Measurements from ENCODE around the gene CSGALNACT2.
A peak's percentile ranks its signal among the peaks of the same experiment; 100 is the strongest.

CSGALNACT2 gene

DNA sequence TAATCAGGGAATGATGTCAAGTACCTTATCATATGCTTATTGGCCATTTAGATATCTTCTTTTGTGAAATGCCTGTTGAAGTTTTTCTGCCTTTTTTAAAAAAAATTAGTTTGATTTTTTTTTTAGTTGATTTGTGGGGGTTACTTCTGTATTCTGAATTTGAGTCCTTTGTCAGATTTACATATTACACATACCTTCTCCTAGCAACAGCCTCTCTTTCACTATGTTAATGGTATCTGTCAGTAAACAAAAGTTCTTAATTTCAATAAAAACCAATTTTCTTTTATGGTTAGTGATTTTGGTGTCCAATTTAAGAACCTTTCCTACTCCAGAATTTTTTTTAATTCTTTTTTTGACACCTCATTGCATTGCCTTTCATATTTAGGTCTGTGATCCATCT, 52.0 kb downstream of the CSGALNACT2 start:
- no peak for DNase-seq

DNA sequence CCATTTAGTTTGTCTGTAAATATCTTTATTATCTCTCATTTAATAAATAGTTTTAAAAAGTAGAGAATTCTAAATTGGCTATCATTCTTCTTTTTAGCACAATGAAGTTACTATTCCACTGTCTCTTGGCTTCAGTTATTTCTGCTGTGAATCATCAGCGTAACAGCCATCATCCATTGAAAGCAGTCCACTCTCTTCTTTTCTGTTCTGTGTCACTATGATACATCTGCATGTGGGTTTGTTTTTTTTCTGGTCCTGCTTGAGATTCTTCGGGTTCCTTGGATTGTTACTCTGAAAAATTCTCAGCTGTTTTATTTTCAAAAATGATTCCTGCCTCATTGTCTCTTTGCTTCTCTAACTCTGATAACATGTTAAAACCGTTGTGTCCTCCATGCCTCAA, 52.5 kb downstream of the CSGALNACT2 start:
- peak; percentile 27 for DNase-seq

DNA sequence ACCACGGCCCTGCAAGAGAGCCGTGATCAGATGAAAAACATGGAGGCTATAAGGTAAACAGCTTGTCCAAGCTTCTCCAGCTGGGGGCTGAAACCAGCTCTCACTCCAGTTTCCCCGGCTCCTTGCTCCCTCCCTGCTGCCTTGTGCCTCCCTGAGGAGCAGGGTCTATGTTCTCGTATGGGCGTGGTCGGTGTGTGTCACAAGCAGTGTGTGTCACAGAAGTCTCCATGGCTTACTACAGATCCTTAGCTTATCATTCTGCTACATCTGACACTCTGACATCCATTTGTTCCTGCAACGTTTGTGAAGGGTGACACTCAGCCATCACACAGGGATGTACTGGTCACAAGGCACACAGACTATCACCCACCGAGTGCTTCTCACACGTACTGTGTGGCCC, 54.6 kb downstream of the CSGALNACT2 start:
- DNase-seq, result no peak

DNA sequence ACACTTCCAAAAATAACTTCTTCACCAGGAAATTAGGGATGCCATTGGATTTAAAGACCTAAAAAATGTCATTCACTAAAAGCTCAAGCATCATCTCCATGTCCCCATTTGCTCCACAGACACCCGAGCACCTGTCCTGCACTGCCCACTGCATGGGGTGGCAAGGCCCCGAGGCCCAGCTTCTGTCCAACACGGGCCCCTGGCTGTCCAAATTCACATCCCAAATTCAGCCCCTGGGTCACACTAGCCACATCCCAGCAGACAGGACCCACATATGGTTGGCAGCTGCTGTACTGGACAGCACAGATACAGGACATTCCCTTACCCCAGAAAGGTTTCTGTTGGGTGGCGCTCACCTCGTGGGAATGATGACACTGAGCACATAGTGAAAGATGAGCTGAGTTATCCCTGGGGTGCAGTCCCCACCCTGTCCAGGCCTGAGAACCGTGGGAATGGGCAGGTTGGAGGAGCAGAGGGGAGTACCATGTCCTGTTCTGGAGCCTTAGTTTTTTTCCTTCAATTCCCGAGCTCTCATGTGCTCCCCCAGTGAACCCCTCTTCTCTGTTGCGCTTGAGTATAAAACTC, 55.3 kb downstream of the CSGALNACT2 start:
- no peak for DNase-seq

DNA sequence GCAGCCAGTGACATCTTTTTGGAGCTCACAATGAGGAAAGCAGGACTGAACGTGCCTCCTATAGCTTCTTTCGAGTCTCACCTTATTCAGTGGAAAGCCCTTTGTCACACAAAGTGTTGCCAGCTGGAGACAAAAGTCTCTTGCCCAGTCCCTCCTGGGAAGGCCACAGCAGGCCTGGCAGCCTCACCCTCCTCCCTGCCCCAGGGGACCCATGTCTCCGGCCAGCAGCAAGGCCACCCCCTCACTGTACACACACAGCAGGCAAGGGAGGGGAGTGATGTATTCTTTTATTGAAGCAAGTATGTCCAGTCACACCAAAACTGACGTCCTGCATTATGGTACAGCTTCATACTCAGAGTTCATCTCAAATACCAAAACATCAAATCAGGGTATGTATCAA, 56.0 kb downstream of the CSGALNACT2 start:
- no peak for DNase-seq

DNA sequence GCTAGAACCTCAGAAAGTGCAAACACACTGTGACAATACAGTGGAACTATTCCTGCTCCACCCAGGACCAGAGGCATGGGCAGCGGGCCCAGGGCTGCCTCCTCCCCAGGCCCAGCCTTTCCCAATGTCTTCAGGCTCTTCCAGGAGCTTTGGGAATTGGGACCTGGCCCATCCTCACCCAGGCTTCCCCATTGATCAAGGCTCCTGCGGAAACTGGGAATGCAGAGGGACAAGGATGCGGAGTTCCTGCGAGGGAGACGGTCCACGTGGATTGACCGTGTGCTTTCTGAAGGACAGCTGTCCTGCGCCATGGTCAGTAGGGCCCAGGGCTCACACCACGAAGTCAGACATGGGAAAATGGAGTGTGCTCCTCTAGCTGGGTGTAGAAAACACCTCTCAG, 56.6 kb downstream of the CSGALNACT2 start:
- no peak for DNase-seq

DNA sequence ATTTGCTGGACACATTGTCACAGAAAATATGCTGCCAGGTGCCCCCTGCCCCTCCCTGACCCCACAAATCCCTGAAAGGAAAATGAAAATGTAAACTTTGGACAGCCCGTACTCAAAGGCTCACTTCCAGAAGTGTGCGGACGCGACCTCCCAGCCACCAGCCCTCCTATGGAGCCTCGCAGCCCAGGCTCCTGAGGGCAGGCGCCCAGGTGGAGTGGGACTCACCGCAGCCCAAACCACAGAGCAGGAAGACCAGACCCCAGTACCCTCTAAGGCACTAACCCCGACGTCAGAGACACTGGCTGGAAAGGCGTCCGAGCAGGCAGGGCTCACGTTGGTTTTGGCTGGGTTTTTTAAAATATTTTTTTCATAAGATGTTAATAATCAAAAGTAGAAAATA, 57.3 kb downstream of the CSGALNACT2 start:
- DNase-seq, result no peak

DNA sequence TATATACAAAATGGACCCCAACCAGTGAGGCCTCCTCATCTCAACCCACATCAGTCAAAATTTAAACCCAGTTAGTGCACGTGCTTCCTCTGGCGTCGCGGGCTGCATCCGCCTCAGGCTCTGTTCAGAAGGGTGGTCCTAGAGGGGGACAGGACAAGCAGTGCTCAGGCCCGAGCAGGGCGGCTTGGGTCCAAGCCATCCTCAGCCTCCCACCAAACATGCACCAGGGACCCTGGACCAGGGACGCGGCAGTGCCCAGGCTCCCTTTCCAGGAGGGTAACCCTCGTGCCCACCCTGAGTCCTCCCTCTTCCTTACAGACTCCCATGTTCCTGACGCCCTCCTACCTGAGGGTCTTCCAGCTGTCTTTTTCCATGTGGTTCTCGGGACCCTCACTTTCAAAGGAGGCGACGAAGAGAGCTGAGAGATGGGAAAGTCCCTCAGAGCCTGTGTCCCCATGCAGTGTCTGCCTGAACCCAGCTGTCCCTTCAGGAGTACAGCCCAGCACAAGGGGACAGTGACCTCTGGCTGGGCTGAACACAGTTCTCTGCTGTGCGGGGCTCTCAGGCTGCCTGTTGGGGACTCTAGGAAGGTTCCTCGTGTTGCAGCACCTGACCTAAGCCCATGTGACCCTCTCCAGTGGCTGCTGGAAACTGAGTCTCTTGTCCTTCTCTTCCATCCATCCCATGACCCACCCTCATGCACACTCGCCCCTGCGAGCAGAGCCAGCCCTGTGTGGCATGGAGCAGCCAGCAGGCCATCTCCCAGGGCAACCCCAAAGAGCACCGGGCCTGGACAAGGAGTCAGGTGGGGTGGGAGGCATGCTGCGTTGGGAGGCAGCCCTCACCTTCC, 58.1 kb downstream of the CSGALNACT2 start:
- no peak for DNase-seq

DNA sequence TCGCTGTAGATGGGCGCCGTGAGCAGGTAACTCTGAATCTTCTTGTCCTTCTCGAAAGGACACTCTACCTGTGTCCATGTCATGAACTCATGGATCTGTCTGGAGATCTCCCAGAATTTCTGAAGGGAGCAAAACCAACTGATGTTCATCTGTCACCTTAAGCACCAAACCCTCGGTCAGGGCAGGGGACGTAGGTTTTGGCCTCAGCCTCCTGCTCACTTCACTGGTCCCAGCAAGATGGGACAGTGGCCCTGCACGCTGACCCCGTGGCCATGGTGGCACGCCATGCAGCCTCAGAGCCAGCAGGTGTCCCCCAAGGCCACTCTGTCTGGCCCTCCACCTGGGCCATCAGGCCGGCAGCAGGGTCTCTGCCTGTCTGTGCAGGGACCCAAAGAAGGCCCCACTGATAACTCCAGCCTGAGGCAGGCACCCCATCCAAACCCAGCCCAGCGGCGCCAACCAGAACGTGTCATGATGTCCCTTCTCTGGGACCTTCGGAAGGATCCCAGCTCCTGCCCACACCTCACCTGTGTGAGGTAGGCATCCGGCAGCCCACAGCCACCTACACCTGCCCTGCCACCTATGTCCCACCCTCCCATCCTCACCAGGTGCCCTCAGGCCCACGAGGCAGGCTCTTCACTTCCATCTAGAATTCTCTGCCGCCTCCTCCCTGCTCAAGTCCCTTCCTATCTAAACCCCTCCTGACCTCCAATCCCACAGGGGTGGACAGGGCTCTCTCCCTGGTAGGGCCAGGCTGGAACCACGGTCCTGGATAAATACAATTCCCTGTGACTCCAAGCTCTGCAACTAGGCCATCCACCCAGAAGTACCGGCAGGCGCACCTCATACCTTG, 59.0 kb downstream of the CSGALNACT2 start:
- DNase-seq, result no peak

DNA sequence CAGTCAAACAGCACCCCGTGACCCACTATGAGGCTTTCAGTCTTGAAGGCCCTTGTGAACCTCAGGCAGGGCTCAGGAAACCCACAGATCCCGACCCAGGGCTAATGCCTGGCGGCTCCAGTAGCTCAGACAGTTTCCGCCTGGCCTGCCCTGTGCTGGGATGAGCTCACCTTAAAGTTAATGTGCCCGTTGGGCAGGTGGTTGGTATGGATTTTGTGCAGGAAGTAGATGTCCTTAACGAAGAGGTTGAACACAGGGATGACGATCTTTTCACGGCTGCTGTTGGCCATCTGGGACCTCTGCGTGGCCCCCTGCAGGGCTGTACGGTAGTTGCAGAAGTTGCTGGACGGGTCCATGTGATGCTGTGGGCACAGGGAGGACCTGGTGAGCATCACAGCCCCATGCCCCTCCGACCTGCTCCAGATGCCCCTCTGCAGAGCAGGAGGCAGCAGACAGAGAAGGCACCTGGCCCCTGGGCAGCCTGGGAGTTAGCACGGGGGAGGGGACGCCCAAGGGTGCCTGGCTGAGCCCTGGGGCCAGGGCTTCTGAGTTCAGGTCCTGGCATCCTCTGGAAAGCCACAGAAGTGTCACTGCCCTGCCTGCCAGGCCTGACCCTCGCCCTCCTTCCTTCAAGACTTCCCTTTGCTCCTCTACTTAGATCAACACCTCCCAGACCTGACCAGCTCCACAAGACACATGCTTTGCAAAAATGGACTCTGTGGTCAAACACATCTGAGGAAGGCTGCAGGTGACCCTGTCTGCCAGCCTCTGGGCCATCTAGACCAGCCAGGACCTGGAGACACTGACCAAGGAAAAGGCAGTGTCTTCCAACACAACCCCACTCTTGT, 59.8 kb downstream of the CSGALNACT2 start:
- DNase-seq, result no peak

DNA sequence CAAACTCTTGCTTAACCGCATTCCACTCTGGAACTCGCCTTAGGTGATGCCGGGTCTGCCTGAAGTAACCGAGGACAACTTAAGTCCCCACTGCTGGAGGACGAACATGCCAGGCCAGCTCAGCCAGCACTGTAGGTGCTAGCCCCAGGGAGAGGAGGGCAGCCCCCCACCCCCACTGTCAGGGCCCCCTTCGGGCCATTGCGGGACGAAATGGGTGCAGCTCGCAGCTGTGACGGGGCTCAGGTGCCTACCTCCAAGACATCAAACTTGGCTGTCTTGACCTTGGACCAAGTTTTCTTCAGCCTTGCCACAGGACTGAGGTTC, 60.4 kb downstream of the CSGALNACT2 start:
- no peak for DNase-seq

DNA sequence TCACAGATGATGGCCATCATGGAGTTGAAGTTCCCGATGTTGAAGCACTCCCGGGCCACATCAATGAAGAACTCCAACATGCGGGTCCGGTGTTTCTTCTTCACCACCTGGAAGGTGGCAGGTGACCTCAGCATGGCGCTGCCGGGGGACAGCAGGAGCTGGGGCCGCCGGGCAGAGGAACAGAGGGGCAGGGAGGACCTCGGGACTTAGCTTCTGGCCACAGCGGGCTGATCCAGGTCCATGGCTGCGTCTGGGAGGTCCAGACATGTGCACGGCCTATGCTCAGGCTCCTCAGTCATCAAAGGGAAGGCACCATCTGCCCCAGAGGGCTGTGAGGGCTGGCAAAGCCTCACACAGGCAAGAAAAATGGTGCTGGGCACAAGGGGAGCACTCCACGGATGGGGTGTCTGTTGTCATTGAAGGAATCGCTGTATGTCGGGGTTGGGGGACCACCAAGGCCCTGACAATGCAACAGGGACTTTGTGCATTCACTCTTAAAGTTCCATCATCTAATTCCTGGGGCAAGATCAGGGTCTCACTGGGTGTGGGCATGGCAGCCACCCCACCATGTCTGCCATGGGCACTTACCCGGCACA, 60.9 kb downstream of the CSGALNACT2 start:
- no peak for DNase-seq

DNA sequence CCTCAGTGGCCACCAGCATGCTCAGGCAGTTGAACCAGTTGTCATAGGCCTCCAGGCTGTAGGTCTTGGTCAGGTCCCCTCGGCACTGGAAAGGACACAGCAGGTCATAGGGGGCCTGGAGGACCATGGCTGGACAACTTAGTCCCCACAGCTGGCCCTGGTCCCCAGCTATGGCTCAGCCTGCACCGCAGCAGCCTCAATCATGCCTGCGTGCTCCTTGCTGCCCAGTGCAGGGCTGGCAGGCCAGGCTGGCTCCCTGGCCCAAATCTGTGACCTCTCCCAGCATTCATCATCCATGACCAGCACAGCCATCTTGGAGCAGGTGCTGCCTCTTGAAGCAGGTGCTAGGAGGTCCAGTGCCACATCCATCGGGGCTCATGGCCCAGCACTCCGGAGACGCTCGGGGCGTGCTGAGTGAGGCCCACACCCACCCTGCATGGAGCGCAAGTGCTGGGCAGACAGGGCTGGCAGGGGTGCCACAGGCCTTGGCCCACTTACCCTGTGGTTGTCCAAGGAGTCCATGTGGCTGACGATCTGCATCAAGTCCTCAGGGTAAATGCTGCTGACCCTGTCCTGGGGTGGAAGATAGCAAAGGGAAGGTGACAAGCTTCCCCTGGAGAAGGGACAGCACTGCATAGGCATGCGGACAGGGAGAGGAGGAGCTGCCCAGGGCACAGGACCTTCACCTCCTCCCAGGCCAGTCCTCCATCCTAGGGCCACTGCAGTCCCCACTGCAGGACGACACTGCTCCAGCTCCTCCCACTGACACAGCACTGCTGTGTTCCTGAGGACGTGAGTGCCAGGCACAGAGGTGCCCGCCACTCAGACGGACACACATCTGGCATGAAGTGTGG, 61.7 kb downstream of the CSGALNACT2 start:
- DNase-seq, result no peak

DNA sequence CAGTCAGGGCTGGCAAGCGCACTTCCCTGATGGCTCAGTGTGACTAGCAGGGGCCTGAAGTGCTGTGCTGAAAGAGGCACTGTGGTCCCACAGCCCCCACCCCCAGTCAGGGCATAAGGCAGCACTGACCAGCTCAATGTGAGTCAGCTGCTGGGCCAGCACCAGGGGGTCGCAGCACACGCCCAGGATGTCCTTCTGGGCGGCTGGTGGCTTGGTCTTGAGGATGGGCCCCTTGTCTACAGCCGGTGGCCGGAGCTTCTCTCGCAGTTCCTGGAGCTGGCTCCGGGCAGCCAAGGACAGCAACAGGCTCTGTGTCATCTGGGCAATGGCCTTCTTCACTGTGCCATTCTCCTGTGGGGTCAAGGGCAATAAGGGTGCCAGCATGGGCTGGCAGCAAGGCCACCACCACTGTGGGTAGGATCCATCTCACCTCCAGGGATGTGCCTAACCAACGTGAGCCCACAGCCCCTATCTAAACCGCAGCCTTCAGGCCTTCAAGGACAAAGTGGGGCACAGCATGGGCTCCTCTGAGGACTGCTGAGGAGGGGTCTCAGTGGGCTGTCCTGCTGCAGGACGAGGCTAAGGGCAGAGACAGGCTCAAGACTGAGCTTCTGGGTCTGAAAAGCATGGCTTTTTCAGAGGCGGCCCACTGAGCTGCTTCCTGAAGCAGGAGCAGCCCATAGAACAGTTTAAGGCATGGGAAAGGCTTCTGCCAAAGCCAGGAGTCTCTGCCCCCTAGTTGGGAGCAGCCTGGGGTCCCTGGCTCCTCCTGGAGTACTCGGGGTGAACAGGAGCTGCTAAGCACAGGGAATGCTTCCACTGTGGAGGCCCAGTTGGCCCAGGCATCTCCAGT, 62.5 kb downstream of the CSGALNACT2 start:
- no peak for DNase-seq

DNA sequence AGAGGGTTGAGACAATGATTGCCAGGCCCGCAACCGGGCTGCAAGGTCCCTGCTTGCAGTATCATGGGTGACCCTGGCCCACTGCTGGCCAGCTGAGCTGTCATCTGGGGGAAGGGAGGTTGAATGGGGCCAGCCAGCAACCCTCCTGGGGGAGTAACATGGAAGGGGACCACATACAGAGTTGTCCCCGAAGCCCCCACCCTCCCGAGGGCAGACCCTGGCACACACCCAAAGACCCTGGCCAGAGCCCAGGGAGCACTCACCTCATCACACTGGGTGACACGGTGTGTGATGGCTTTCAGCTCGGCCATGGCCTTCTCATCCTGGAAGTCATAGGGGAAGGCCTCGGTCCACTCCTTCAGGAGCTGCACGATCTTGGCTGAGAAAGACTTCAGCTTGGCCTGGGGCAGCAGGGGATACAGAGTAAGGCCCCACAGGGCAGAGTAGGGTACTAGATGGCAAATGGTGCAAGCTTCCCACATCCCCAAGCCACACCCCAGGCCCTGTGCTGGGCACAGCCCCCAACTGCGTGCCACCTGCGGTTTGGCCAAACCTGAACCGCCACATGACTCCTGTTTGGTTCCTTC, 63.4 kb downstream of the CSGALNACT2 start:
- DNase-seq, result no peak

DNA sequence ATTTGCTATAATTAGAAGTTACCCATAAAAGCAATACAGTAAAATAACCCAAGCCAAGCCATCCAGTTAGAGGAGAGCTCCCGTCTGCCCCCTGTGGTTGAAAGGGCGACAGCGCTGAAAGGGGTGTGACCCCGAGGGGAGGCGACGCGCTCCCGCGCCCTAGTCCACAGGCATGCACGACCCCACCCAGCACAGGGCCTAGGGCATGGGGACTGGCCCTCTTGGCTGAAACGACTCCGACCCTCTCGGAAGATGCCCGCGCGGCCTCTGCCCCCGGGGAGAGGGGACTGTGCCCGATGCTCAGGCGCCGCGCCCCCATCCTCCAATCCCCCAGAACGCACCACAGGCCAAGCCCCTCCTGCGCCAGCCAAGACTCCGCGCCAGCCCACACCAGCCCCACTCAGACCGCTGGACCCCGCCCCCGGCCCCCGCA, 64.0 kb downstream of the CSGALNACT2 start:
- DNase-seq, result peak; percentile 22

DNA sequence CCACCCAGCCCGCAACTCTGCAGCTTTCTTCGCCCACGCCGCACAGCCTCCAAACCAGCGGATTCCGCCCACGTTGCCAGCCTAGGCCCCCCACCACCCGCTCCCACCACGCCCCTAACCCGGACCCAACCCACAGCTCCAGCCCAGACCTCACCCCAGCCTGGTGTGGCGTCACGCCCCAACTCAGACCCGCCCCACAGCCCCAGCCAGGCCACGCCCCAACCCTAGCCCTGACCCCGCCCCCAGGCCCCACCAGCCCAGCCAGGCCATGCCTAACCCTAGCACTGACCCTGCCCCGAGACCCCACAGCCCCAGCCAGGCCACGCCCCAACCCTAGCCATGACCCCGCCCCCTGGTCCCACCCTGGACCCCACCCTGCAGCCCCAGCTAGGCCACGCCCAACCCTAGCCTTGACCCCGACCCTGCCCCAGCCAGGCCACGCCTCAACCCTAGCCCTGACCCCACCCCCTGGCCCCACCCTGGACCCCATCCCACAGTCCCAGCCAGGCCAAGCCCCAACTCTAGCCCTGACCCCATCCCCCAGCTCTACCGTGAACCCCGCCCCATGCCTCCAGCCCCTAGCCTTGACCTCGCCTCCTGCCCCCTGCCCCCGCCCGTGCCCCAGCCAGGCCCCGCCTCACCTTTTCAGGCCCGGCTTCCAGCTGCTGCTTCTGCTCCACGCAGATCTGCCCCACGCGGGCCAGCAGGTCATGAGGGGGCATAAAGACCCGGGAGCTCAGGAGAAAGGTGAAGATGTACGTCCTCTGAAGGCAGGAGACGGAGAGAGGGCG, 64.6 kb downstream of the CSGALNACT2 start:
- no peak for DNase-seq

DNA sequence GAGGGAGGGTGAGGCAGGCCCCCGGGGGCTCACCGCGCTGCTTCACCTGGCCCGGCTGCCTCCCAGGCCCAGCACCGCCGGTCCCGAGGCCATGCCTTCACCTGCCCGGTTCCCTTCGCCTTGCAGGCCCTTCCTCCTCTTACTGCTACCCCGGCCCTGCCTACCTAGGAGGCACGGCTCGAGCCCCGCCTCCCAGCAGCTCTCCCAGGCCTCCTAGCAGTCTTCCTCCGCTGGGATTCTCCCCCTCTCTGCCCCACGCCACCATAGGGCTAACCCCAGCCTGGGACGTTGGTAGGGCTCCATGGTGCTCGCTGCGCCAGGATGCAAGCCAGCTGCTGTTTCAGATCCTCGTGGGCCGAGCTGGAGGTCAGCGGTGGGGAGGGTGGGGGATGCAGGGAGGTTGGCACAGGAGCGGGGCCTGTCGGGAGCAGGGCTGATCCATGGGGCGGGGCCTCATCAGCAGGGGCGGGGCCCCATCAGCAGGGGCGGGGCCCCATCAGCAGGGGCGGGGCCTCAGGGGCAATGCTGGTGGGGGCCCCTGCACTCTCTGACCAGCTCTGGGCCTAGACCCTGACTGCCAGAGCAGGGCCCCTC, 65.3 kb downstream of the CSGALNACT2 start:
- no peak for DNase-seq

Measured in fibroblast of skin of scalp (primary cell).